Glutamatergic neuron (in vitro differentiated cells): ENCODE data around the gene SLC66A3. TPM values are rescaled to one million over a fixed set of nuclear protein-coding genes. Genes with fewer than 3 reads are reported as not detected.

ENCODE experiments used
- DNase-seq: peaks from one replicate; pipeline ENCODE4 v3.0.0; 2022
- H3K27ac Mint-ChIP-seq: one replicate; pipeline ENCODE4 v1.8.0; 2020; ENCODE audit warnings: mild to moderate bottlenecking, mixed read lengths, inconsistent platforms; ENCODE audit not compliant: unreplicated experiment
- H3K27me3 Mint-ChIP-seq: one replicate; pipeline ENCODE4 v1.8.0; 2020; ENCODE audit warnings: mild to moderate bottlenecking, moderate library complexity, mixed read lengths, inconsistent platforms; ENCODE audit not compliant: unreplicated experiment
- H3K36me3 Mint-ChIP-seq: one replicate; pipeline ENCODE4 v1.8.0; 2020; ENCODE audit warnings: mild to moderate bottlenecking, mixed read lengths, inconsistent platforms; ENCODE audit not compliant: unreplicated experiment
- H3K4me1 Mint-ChIP-seq: one replicate; pipeline ENCODE4 v1.8.0; 2020; ENCODE audit warnings: mild to moderate bottlenecking, low read depth, mixed read lengths, inconsistent platforms; ENCODE audit not compliant: unreplicated experiment
- H3K4me3 Mint-ChIP-seq: one replicate; pipeline ENCODE4 v1.8.0; 2020; ENCODE audit warnings: mild to moderate bottlenecking, mixed read lengths, inconsistent platforms; ENCODE audit not compliant: unreplicated experiment
- H3K9me3 Mint-ChIP-seq: one replicate; pipeline ENCODE4 v1.8.0; 2020; ENCODE audit warnings: mild to moderate bottlenecking, moderate library complexity, mixed read lengths, inconsistent platforms; ENCODE audit not compliant: unreplicated experiment
- CTCF ChIP-seq: fragments of 200-600 bp; sonication (generic); IDR thresholded peaks from one replicate; pipeline ENCODE4 v1.5.0; 2021; ENCODE audit not compliant: partially characterized antibody, unreplicated experiment
- total RNA-seq: library from RNA; stranded (reverse); fragmentation: NEBNext Ultra II Directional; extraction: Animal tissue kit (Norgen Biotek cat#: 25700); gene quantifications from one replicate; pipeline ENCODE4 v1.2.1, GENCODE V29; 2021; ENCODE audit not compliant: unreplicated experiment

Gene SLC66A3
- total RNA-seq, 1 donor from 2014 or later = 10.9 TPM

- no peak for TF ChIP-seq CTCF
- H3K4me3 Mint-ChIP-seq = no peak overlapping the region
- H3K27ac Mint-ChIP-seq = no peak overlapping the region
- no peak for DNase-seq
- peaks cover 5% of the 10 kb centered on the region for H3K4me1 Mint-ChIP-seq
- H3K9me3 Mint-ChIP-seq = peaks cover 2% of the 10 kb centered on the region
- no peaks in the 10 kb centered on the region for H3K36me3 Mint-ChIP-seq
- H3K27me3 Mint-ChIP-seq = no peaks in the 10 kb centered on the region
Measured at GRCh38 chr2:11177871-11178690, 22.8 kb downstream of the SLC66A3 start.

- H3K27ac Mint-ChIP-seq = no peak overlapping the region
- no peaks in the 10 kb centered on the region for H3K9me3 Mint-ChIP-seq
- DNase-seq = no peak
- H3K36me3 Mint-ChIP-seq = no peaks in the 10 kb centered on the region
- H3K27me3 Mint-ChIP-seq = no peaks in the 10 kb centered on the region
- peaks cover 5% of the 10 kb centered on the region for H3K4me1 Mint-ChIP-seq
- H3K4me3 Mint-ChIP-seq = no peak overlapping the region
- no peak for TF ChIP-seq CTCF
Measured at GRCh38 chr2:11179196-11179595, 23.9 kb downstream of the SLC66A3 start.

GRCh38 chr2:11179899-11180298 is 24.6 kb downstream of the SLC66A3 start:
- DNase-seq = no peak
- Mint-ChIP-seq H3K4me1 (peaks cover 5% of the 10 kb centered on the region), H3K4me3 (no peak overlapping the region), H3K9me3 (no peaks in the 10 kb centered on the region), H3K27ac (no peak overlapping the region), H3K36me3 (no peaks in the 10 kb centered on the region), H3K27me3 (no peaks in the 10 kb centered on the region)
- no peak for TF ChIP-seq CTCF

GRCh38 chr2:11180653-11181052 is 25.4 kb downstream of the SLC66A3 start:
- H3K27ac Mint-ChIP-seq = no peak overlapping the region

More at GRCh38 chr2:11180653-11181052, 25.4 kb downstream of the SLC66A3 start:
- Mint-ChIP-seq H3K27me3 (no peaks in the 10 kb centered on the region), H3K4me3 (no peak overlapping the region), H3K4me1 (peaks cover 1% of the 10 kb centered on the region), H3K9me3 (no peaks in the 10 kb centered on the region), H3K36me3 (no peaks in the 10 kb centered on the region)
- no peak for TF ChIP-seq CTCF
- DNase-seq = no peak
